Mesendoderm (in vitro differentiated cells): ENCODE results near the gene LAMA3.

ENCODE experiments used
- DNase-seq: peaks from one replicate; pipeline ENCODE4 v3.0.0; 2013
- H2AK5ac ChIP-seq: 2 replicates; pipeline ENCODE4 v1.6.1; 2013; ENCODE audit warnings: low read length, inconsistent platforms
- H2BK120ac ChIP-seq: 2 replicates; pipeline ENCODE4 v1.6.1; 2013; ENCODE audit warnings: low read depth, mild to moderate bottlenecking, low read length, moderate library complexity, mixed read lengths
- H2BK15ac ChIP-seq: replicated peaks from 2 replicates; pipeline ENCODE4 v1.6.1; 2013; ENCODE audit warnings: low read depth, mild to moderate bottlenecking, moderate library complexity
- H2BK5ac ChIP-seq: 2 replicates; pipeline ENCODE4 v1.6.1; 2013; ENCODE audit warnings: low read length, inconsistent platforms
- H3K18ac ChIP-seq: 2 replicates; pipeline ENCODE4 v1.6.1; 2013; ENCODE audit warnings: mild to moderate bottlenecking, low read length, mixed read lengths
- H3K23ac ChIP-seq: one replicate; pipeline ENCODE4 v1.6.1; 2013; ENCODE audit warnings: low read length
- H3K27ac ChIP-seq: 2 replicates; pipeline ENCODE4 v1.5.1; 2013; ENCODE audit warnings: low read depth, mild to moderate bottlenecking, inconsistent platforms, low read length, moderate library complexity
- H3K27me3 ChIP-seq: 2 replicates; pipeline ENCODE4 v1.6.1; 2013; ENCODE audit warnings: low read length, control low read depth, mild to moderate bottlenecking, inconsistent platforms; ENCODE audit not compliant: insufficient read depth, poor library complexity
- H3K36me3 ChIP-seq: 2 replicates; pipeline ENCODE4 v1.6.1; 2013; ENCODE audit warnings: low read length, inconsistent platforms; ENCODE audit not compliant: control insufficient read depth, insufficient read depth
- H3K4ac ChIP-seq: one replicate; pipeline ENCODE4 v1.6.1; 2013; ENCODE audit warnings: low read depth, mild to moderate bottlenecking, low read length, moderate library complexity
- H3K4me1 ChIP-seq: 2 replicates; pipeline ENCODE4 v1.6.1; 2013; ENCODE audit warnings: low read depth, low read length, inconsistent platforms; ENCODE audit not compliant: control insufficient read depth
- H3K4me2 ChIP-seq: 2 replicates; pipeline ENCODE4 v1.6.1; 2013; ENCODE audit warnings: low read length
- H3K4me3 ChIP-seq: 2 replicates; pipeline ENCODE4 v1.5.1; 2013; ENCODE audit warnings: mild to moderate bottlenecking, low read length
- H3K56ac ChIP-seq: one replicate; pipeline ENCODE4 v1.6.1; 2013; ENCODE audit warnings: low read length
- H3K79me1 ChIP-seq: 2 replicates; pipeline ENCODE4 v1.6.1; 2013; ENCODE audit warnings: low read length, inconsistent platforms
- H3K79me2 ChIP-seq: 2 replicates; pipeline ENCODE4 v1.6.1; 2013; ENCODE audit warnings: mild to moderate bottlenecking, low read length; ENCODE audit not compliant: control insufficient read depth, insufficient read depth
- H3K9ac ChIP-seq: 2 replicates; pipeline ENCODE4 v1.6.1; 2013; ENCODE audit warnings: low read length, inconsistent platforms
- H4K5ac ChIP-seq: one replicate; pipeline ENCODE4 v1.6.1; 2013; ENCODE audit warnings: low read length
- H4K8ac ChIP-seq: one replicate; pipeline ENCODE4 v1.6.1; 2013; ENCODE audit warnings: low read depth, mild to moderate bottlenecking, control low read depth, low read length, moderate library complexity
- WGBS: extraction: QIAGEN DNeasy Blood & Tissue Kit; methylation state at CpG from one replicate; pipeline ENCODE4 v1.1.7; 2013; ENCODE audit warnings: low lambda C conversion rate, missing lambda C conversion rate; ENCODE audit not compliant: insufficient coverage; ENCODE audit errors: extremely low coverage; 5-methylcytosine and 5-hydroxymethylcytosine counted together

Gene LAMA3

GRCh38 chr18:23859466-23860336, 170.4 kb downstream of the LAMA3 start:
- Histone ChIP-seq H3K79me1 (no peaks in the 10 kb centered on the region), H2BK5ac (no peak overlapping the region), H3K4me3 (no peak overlapping the region), H3K9ac (no peak overlapping the region), H3K4me2 (no peak overlapping the region), H2BK120ac (no peak overlapping the region), H4K8ac (no peak overlapping the region), H3K4ac (no peak overlapping the region), H3K79me2 (no peaks in the 10 kb centered on the region), H3K27ac (no peak overlapping the region), H3K56ac (no peak overlapping the region), H4K5ac (no peak overlapping the region), H3K36me3 (no peaks in the 10 kb centered on the region), H3K27me3 (no peaks in the 10 kb centered on the region), H3K4me1 (no peaks in the 10 kb centered on the region), H3K18ac (no peak overlapping the region), H2AK5ac (no peak overlapping the region), H3K23ac (no peak overlapping the region), H2BK15ac (no peak overlapping the region)
- peak; percentile 54 for DNase-seq
- WGBS = no CpG with 5 or more reads among the region's 3 CpGs

- Histone ChIP-seq H2BK120ac (no peak overlapping the region), H2BK15ac (no peak overlapping the region), H3K4me2 (no peak overlapping the region), H2BK5ac (no peak overlapping the region), H3K4me1 (no peaks in the 10 kb centered on the region), H3K18ac (no peak overlapping the region), H4K5ac (no peak overlapping the region), H3K27me3 (no peaks in the 10 kb centered on the region), H3K56ac (no peak overlapping the region), H3K4ac (no peak overlapping the region), H3K27ac (no peak overlapping the region), H3K4me3 (no peak overlapping the region), H3K36me3 (no peaks in the 10 kb centered on the region), H3K79me2 (no peaks in the 10 kb centered on the region), H3K9ac (no peak overlapping the region), H4K8ac (no peak overlapping the region), H3K23ac (no peak overlapping the region), H2AK5ac (no peak overlapping the region), H3K79me1 (no peaks in the 10 kb centered on the region)
- no peak for DNase-seq
- WGBS = no CpG with 5 or more reads among the region's 6 CpGs
These were observed 172.1 kb downstream of the LAMA3 start for GRCh38 chr18:23861326-23861725.

GRCh38 chr18:23861805-23862470, 172.7 kb downstream of the LAMA3 start:
- no peak overlapping the region for H3K4ac ChIP-seq
- DNase-seq = no peak
- H3K4me2 ChIP-seq = no peak overlapping the region
- H3K79me1 ChIP-seq = no peaks in the 10 kb centered on the region
- no peak overlapping the region for H2BK120ac ChIP-seq
- H4K5ac ChIP-seq = no peak overlapping the region
- no peak overlapping the region for H3K9ac ChIP-seq
- H3K18ac ChIP-seq = no peak overlapping the region
- WGBS = no CpG with 5 or more reads among the region's 6 CpGs
- no peaks in the 10 kb centered on the region for H3K36me3 ChIP-seq
- no peaks in the 10 kb centered on the region for H3K4me1 ChIP-seq
- H2AK5ac ChIP-seq = no peak overlapping the region
- H4K8ac ChIP-seq = no peak overlapping the region
- no peak overlapping the region for H3K56ac ChIP-seq
- no peak overlapping the region for H2BK15ac ChIP-seq
- no peak overlapping the region for H2BK5ac ChIP-seq
- no peak overlapping the region for H3K4me3 ChIP-seq
- no peaks in the 10 kb centered on the region for H3K27me3 ChIP-seq
- no peaks in the 10 kb centered on the region for H3K79me2 ChIP-seq
- no peak overlapping the region for H3K27ac ChIP-seq
- H3K23ac ChIP-seq = no peak overlapping the region

- no peak overlapping the region for H2AK5ac ChIP-seq
- H3K79me1 ChIP-seq = no peaks in the 10 kb centered on the region
- H3K18ac ChIP-seq = no peak overlapping the region
- no peaks in the 10 kb centered on the region for H3K27me3 ChIP-seq
- no peak overlapping the region for H2BK15ac ChIP-seq
- no peak overlapping the region for H3K4ac ChIP-seq
- no CpG with 5 or more reads among the region's 4 CpGs for WGBS
- no peak overlapping the region for H3K4me3 ChIP-seq
- H4K5ac ChIP-seq = no peak overlapping the region
- no peak overlapping the region for H3K27ac ChIP-seq
- H3K79me2 ChIP-seq = no peaks in the 10 kb centered on the region
- H3K9ac ChIP-seq = no peak overlapping the region
- H2BK120ac ChIP-seq = no peak overlapping the region
- no peak overlapping the region for H4K8ac ChIP-seq
- DNase-seq = no peak
- H3K56ac ChIP-seq = no peak overlapping the region
- H3K23ac ChIP-seq = no peak overlapping the region
- no peaks in the 10 kb centered on the region for H3K36me3 ChIP-seq
- no peaks in the 10 kb centered on the region for H3K4me1 ChIP-seq
- H2BK5ac ChIP-seq = no peak overlapping the region
- H3K4me2 ChIP-seq = no peak overlapping the region
These were observed 175.4 kb downstream of the LAMA3 start for GRCh38 chr18:23864624-23865023.

GRCh38 chr18:23867006-23867405, 177.8 kb downstream of the LAMA3 start:
- no peaks in the 10 kb centered on the region for H3K79me2 ChIP-seq
- H3K18ac ChIP-seq = no peak overlapping the region
- DNase-seq = no peak
- H2AK5ac ChIP-seq = no peak overlapping the region
- no peak overlapping the region for H3K27ac ChIP-seq
- no peaks in the 10 kb centered on the region for H3K4me1 ChIP-seq
- no peak overlapping the region for H4K5ac ChIP-seq
- H3K23ac ChIP-seq = no peak overlapping the region
- H3K36me3 ChIP-seq = no peaks in the 10 kb centered on the region
- no peak overlapping the region for H2BK5ac ChIP-seq
- no peak overlapping the region for H3K4me2 ChIP-seq
- no peak overlapping the region for H4K8ac ChIP-seq
- no peaks in the 10 kb centered on the region for H3K79me1 ChIP-seq
- H3K56ac ChIP-seq = no peak overlapping the region
- WGBS = no CpG with 5 or more reads among the region's 5 CpGs
- H3K9ac ChIP-seq = no peak overlapping the region
- no peaks in the 10 kb centered on the region for H3K27me3 ChIP-seq
- H2BK120ac ChIP-seq = no peak overlapping the region
- no peak overlapping the region for H3K4ac ChIP-seq
- H3K4me3 ChIP-seq = no peak overlapping the region
- no peak overlapping the region for H2BK15ac ChIP-seq
